ENCODE data around the gene DCBLD2.

- TF ChIP-seq ZNF34 (CRISPR knock-in tag; IDR thresholded peaks at IDR 0.05; ENCODE audit: borderline replicate concordance) (no peak), SAFB2 (CRISPR knock-in tag; IDR thresholded peaks at IDR 0.05; ENCODE audit: borderline replicate concordance, low read depth) (no peak), TAF1 (CRISPR knock-in tag; IDR thresholded peaks at IDR 0.05) (no peak), XBP1 (CRISPR knock-in tag; IDR thresholded peaks at IDR 0.05) (no peak), PRDM10 (CRISPR knock-in tag; IDR thresholded peaks at IDR 0.05; ENCODE audit: low read depth) (no peak)
- TF ChIP-seq, protein P1, sequence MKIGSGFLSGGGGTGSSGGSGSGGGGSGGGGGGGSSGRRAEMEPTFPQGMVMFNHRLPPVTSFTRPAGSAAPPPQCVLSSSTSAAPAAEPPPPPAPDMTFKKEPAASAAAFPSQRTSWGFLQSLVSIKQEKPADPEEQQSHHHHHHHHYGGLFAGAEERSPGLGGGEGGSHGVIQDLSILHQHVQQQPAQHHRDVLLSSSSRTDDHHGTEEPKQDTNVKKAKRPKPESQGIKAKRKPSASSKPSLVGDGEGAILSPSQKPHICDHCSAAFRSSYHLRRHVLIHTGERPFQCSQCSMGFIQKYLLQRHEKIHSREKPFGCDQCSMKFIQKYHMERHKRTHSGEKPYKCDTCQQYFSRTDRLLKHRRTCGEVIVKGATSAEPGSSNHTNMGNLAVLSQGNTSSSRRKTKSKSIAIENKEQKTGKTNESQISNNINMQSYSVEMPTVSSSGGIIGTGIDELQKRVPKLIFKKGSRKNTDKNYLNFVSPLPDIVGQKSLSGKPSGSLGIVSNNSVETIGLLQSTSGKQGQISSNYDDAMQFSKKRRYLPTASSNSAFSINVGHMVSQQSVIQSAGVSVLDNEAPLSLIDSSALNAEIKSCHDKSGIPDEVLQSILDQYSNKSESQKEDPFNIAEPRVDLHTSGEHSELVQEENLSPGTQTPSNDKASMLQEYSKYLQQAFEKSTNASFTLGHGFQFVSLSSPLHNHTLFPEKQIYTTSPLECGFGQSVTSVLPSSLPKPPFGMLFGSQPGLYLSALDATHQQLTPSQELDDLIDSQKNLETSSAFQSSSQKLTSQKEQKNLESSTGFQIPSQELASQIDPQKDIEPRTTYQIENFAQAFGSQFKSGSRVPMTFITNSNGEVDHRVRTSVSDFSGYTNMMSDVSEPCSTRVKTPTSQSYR (CRISPR knock-in tag; IDR thresholded peaks at IDR 0.05; ENCODE audit: borderline replicate concordance), result no peak
- TF ChIP-seq, protein P2, sequence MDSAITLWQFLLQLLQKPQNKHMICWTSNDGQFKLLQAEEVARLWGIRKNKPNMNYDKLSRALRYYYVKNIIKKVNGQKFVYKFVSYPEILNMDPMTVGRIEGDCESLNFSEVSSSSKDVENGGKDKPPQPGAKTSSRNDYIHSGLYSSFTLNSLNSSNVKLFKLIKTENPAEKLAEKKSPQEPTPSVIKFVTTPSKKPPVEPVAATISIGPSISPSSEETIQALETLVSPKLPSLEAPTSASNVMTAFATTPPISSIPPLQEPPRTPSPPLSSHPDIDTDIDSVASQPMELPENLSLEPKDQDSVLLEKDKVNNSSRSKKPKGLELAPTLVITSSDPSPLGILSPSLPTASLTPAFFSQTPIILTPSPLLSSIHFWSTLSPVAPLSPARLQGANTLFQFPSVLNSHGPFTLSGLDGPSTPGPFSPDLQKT (CRISPR knock-in tag; IDR thresholded peaks at IDR 0.05; ENCODE audit: borderline replicate concordance), result no peak
- TF ChIP-seq, protein P3, sequence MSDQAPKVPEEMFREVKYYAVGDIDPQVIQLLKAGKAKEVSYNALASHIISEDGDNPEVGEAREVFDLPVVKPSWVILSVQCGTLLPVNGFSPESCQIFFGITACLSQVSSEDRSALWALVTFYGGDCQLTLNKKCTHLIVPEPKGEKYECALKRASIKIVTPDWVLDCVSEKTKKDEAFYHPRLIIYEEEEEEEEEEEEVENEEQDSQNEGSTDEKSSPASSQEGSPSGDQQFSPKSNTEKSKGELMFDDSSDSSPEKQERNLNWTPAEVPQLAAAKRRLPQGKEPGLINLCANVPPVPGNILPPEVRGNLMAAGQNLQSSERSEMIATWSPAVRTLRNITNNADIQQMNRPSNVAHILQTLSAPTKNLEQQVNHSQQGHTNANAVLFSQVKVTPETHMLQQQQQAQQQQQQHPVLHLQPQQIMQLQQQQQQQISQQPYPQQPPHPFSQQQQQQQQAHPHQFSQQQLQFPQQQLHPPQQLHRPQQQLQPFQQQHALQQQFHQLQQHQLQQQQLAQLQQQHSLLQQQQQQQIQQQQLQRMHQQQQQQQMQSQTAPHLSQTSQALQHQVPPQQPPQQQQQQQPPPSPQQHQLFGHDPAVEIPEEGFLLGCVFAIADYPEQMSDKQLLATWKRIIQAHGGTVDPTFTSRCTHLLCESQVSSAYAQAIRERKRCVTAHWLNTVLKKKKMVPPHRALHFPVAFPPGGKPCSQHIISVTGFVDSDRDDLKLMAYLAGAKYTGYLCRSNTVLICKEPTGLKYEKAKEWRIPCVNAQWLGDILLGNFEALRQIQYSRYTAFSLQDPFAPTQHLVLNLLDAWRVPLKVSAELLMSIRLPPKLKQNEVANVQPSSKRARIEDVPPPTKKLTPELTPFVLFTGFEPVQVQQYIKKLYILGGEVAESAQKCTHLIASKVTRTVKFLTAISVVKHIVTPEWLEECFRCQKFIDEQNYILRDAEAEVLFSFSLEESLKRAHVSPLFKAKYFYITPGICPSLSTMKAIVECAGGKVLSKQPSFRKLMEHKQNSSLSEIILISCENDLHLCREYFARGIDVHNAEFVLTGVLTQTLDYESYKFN (CRISPR knock-in tag; conservative IDR thresholded peaks at IDR 0.05), result no peak
These were observed 15.0 kb downstream of the DCBLD2 start for GRCh38 chr3:98886525-98886924.

All from HepG2 (cell line).